Esophagus muscularis mucosa (tissue), 4 donors: Measurements from ENCODE around the gene GLYATL1B. TPM values are rescaled to one million over a fixed set of nuclear protein-coding genes. Genes with fewer than 3 reads are reported as not detected.

ENCODE experiments used
- DNase-seq: peaks from one replicate; pipeline ENCODE4 v3.0.0-alpha.2; 2017; ENCODE audit errors: extremely low spot score
- H3K27ac ChIP-seq, 4 donors: fragments of 200-600 bp; sonication (generic); replicated peaks in 1 of 4; 1 replicate in 3 of 4; 2 replicates in 1 of 4; pipeline ENCODE4 v1.5.1; 2016 to 2019; ENCODE audit warnings: mild to moderate bottlenecking in 1 of 4
- H3K27me3 ChIP-seq, 4 donors: fragments of 200-600 bp; sonication (generic); one replicate each; pipeline versions ENCODE4 v1.5.1 to v1.6.0; 2016 to 2019
- H3K36me3 ChIP-seq, 4 donors: fragments of 200-600 bp; sonication (generic); one replicate each; pipeline ENCODE4 v1.5.1; 2016 to 2019
- H3K4me1 ChIP-seq, 4 donors: fragments of 200-600 bp; sonication (generic); one replicate each; pipeline ENCODE4 v1.5.1; 2016 to 2019
- H3K4me3 ChIP-seq, 4 donors: fragments of 200-600 bp; sonication (generic); 1 replicate in 2 of 4; 2 replicates in 2 of 4; pipeline ENCODE4 v1.5.1; 2016 to 2019; ENCODE audit warnings: mild to moderate bottlenecking in 4 of 4, moderate library complexity in 1 of 4
- H3K9me3 ChIP-seq, 4 donors: fragments of 200-600 bp; sonication (generic); 1 replicate in 3 of 4; 2 replicates in 1 of 4; pipeline ENCODE4 v1.5.1; 2016 to 2019
- EP300 ChIP-seq: sonication (generic); formaldehyde crosslinking; IDR thresholded peaks from one replicate; pipeline ENCODE4 v1.6.1; 2017; ENCODE audit warnings: antibody characterized with exemption
- POLR2A ChIP-seq: fragments of 450-650 bp; IDR thresholded peaks from one replicate; pipeline ENCODE4 v1.6.1; 2017; ENCODE audit warnings: antibody characterized with exemption, moderate library complexity, mild to moderate bottlenecking, low read depth
- POLR2AphosphoS5 ChIP-seq, 2 donors: sonication (generic); formaldehyde crosslinking; IDR thresholded peaks; one replicate each; pipeline ENCODE4 v1.6.1; 2017; ENCODE audit warnings: antibody characterized with exemption in 2 of 2
- WGBS: methylation state at CpG from one replicate; pipeline ENCODE4 v1.1.5; 2018; 5-methylcytosine and 5-hydroxymethylcytosine counted together
- intact Hi-C: fragments of 100-400 bp; cut with DNase I; formaldehyde crosslinking; loops from one replicate; pipeline ENCODE4 v1.15.1; 2023
- total RNA-seq, 4 donors: library from RNA; depleted of rRNA; stranded (reverse); fragments of >200 nt; gene quantifications; one replicate each; pipeline versions ENCODE4 v1.1.0 to v1.2.1, GENCODE V29; 2016
- TF ChIP-seq, protein P1 (sequence below), 3 experiments: fragments of 200-600 bp in 2 of 3; fragments of 450-650 bp in 1 of 3; sonication (generic) in 2 of 3; IDR thresholded peaks; one replicate each; pipeline ENCODE4 v1.5.1; 2017 to 2019; ENCODE audit warnings: antibody characterized with exemption in 3 of 3, mild to moderate bottlenecking in 2 of 3, moderate library complexity in 1 of 3

Gene GLYATL1B
- total RNA-seq, 4 donors from 2014 or later = not detected

DNA sequence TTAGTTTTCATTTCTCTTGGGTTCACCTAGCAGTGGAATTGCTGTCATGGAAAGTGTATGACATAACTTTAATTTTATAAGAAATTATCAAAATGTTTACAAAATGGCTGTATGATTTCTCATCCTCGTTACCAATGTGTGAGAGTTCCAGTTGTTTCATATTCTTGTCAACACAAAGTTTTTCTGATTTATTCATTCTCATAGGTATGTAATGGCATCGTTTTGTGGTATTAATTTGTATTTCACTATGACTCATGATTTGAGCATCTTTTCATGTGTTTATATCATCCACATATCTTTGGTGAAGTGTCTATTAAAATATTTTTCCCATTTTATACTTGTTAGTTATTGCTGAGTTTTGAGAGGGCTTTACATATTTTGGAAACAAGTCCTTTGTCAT lies 26.4 kb downstream of the GLYATL1B start:
- TF ChIP-seq, protein P1, sequence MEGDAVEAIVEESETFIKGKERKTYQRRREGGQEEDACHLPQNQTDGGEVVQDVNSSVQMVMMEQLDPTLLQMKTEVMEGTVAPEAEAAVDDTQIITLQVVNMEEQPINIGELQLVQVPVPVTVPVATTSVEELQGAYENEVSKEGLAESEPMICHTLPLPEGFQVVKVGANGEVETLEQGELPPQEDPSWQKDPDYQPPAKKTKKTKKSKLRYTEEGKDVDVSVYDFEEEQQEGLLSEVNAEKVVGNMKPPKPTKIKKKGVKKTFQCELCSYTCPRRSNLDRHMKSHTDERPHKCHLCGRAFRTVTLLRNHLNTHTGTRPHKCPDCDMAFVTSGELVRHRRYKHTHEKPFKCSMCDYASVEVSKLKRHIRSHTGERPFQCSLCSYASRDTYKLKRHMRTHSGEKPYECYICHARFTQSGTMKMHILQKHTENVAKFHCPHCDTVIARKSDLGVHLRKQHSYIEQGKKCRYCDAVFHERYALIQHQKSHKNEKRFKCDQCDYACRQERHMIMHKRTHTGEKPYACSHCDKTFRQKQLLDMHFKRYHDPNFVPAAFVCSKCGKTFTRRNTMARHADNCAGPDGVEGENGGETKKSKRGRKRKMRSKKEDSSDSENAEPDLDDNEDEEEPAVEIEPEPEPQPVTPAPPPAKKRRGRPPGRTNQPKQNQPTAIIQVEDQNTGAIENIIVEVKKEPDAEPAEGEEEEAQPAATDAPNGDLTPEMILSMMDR (IDR thresholded peaks at IDR 0.05) = no peak
- no peak for TF ChIP-seq POLR2A
- no peak for TF ChIP-seq POLR2AphosphoS5 (IDR thresholded peaks at IDR 0.05)
- TF ChIP-seq EP300 = no peak
- 77% methylated on average over 2 of the region's 2 CpGs for WGBS
- no peak for DNase-seq
- Histone ChIP-seq H3K36me3 (no peaks in the 10 kb centered on the region), H3K9me3 (peaks cover 0 to 6% (median 1%) of the 10 kb centered on the region in 4 donors), H3K27ac (no peak overlapping the region), H3K4me3 (no peak overlapping the region), H3K4me1 (peaks cover 0 to 2% (median 1%) of the 10 kb centered on the region in 4 donors), H3K27me3 (no peaks in the 10 kb centered on the region)
- intact Hi-C loops = no loop called here

DNA sequence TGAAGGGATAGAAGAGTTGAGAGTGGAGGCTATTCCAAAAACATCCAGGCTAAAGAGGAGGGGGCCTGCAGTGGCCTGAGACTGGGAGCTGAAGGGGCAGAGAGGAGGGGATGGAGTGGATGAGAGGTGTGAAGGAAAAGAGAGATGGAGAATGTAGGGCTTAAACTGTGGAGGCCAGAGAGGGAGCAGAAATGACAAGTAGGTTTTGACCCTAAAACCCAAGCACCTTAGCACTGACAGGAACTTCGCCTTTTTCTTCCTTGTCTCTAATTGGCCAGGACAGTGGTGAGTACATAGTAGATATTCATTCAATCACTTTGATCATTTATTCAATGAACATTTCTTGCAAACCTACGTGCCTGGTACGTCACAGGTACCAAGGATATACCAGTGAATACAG lies 28.2 kb downstream of the GLYATL1B start:
- no peak for TF ChIP-seq POLR2AphosphoS5 (IDR thresholded peaks at IDR 0.05)
- no peak for TF ChIP-seq EP300
- TF ChIP-seq, protein P1 (IDR thresholded peaks at IDR 0.05) = no peak
- TF ChIP-seq POLR2A = no peak
- H3K27me3 ChIP-seq = no peaks in the 10 kb centered on the region
- WGBS = 95% methylated on average over 3 of the region's 3 CpGs
- H3K4me3 ChIP-seq = no peak overlapping the region
- no peak overlapping the region for H3K27ac ChIP-seq
- intact Hi-C loops = no loop called here
- H3K9me3 ChIP-seq = peaks cover 0 to 24% (median 16%) of the 10 kb centered on the region in 4 donors
- no peaks in the 10 kb centered on the region for H3K36me3 ChIP-seq
- no peaks in the 10 kb centered on the region for H3K4me1 ChIP-seq
- DNase-seq = no peak

DNA sequence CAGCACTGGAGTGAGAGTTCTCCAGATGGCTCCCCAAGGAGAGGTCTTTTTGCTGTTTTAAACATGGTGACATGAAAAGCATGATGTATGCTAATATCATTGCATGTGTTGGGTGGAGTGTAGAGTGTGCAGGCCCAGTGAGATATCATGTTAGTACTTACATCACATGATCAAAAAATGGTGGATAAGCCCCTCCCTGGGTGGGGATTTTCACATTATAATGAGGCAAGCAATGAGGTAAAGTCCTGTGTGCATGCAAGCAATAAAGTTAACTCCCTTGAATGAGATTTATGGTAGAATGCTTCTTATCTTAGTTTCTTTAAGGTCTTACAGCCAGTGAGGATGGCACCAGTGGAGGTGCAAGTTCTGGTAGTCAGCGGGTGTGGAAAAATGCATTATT lies 29.4 kb downstream of the GLYATL1B start:
- H3K27ac ChIP-seq = no peak overlapping the region
- H3K4me3 ChIP-seq = no peak overlapping the region
- no peaks in the 10 kb centered on the region for H3K4me1 ChIP-seq
- intact Hi-C loops = no loop called here
- H3K27me3 ChIP-seq = no peaks in the 10 kb centered on the region
- no peaks in the 10 kb centered on the region for H3K36me3 ChIP-seq
- no peak for DNase-seq
- peaks cover 0 to 26% (median 16%) of the 10 kb centered on the region in 4 donors for H3K9me3 ChIP-seq
- 100% methylated on average over 1 of the region's 1 CpG for WGBS
- TF ChIP-seq POLR2AphosphoS5 (IDR thresholded peaks at IDR 0.05) (no peak), POLR2A (no peak), EP300 (no peak)
- TF ChIP-seq, protein P1 (IDR thresholded peaks at IDR 0.05) = no peak

DNA sequence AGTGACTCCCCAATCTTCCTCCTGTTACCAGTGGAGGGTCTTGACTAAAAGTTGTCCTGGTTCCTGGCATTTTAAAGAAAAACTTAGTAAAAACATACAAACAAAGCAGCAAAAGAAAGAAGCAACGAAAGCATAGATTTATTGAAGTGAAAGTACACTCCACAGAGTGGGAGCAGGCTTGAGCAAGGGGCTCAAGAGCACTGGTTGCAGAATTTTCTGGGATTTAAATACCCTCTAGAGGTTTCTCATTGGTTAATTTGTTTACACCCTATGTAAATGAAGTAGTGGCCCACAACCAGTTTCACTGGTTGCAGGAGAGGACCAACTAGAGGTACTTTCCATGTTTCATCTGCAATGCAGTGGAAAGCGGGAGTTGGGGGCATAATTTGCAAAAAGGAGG lies 31.7 kb downstream of the GLYATL1B start:
- no peaks in the 10 kb centered on the region for H3K27me3 ChIP-seq
- no peak overlapping the region for H3K27ac ChIP-seq
- no peaks in the 10 kb centered on the region for H3K36me3 ChIP-seq
- no peaks in the 10 kb centered on the region for H3K4me1 ChIP-seq
- peaks cover 0 to 26% (median 16%) of the 10 kb centered on the region in 4 donors for H3K9me3 ChIP-seq
- intact Hi-C loops = no loop called here
- no peak for TF ChIP-seq EP300
- peak; percentile 29 for DNase-seq
- H3K4me3 ChIP-seq = no peak overlapping the region
- WGBS = 92% methylated on average over 2 of the region's 2 CpGs

DNA sequence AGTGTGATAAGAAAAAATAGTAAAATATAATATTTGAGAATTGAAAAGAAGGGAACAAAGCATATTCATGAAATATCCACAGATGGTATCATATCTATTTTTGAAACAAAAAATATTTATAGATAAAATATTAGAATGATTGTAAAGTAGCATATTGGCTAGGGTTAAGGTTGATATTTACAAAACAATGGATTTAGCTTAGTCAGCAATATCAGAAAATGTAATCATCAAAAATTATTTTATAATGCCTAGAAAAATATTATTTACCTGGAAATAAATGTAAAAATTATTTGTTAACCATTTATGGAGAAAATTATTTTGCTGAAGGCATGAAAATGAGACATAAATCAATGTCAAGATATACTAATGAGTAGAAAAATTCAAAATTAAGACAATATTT lies 33.7 kb downstream of the GLYATL1B start:
- H3K36me3 ChIP-seq = no peaks in the 10 kb centered on the region
- TF ChIP-seq, protein P1 (IDR thresholded peaks at IDR 0.05) = no peak
- TF ChIP-seq POLR2AphosphoS5 (IDR thresholded peaks at IDR 0.05) (no peak), EP300 (no peak), POLR2A (no peak)
- H3K9me3 ChIP-seq = peaks cover 0 to 26% (median 16%) of the 10 kb centered on the region in 4 donors
- no peaks in the 10 kb centered on the region for H3K4me1 ChIP-seq
- no peak for DNase-seq
- intact Hi-C loops = no loop called here
- no peaks in the 10 kb centered on the region for H3K27me3 ChIP-seq
- H3K27ac ChIP-seq = no peak overlapping the region
- H3K4me3 ChIP-seq = no peak overlapping the region
